Common myeloid progenitor, CD34-positive (primary cell): Measurements from ENCODE around the gene CEACAM8.

Experiments used
- CTCF ChIA-PET: fragments of 350-600 bp; sonication (Branson Sonifier 250); formaldehyde crosslinking; loops from one replicate; lab custom pipeline; 2021; ENCODE audit warnings: antibody characterized with exemption; lab: Charles Lee
- POLR2A ChIA-PET: fragments of 350-600 bp; sonication (Branson Sonifier 250); formaldehyde crosslinking; loops from one replicate; lab custom pipeline; 2021; ENCODE audit warnings: antibody characterized with exemption; lab: Charles Lee
- DNase-seq, 3 donors: peaks; one replicate each; pipeline versions ENCODE4 v3.0.0 to v3.0.0-alpha.2; 2013
- H3K27ac ChIP-seq, 2 experiments: 1 replicate in 1 of 2; 2 replicates in 1 of 2; pipeline ENCODE4 v1.7.0; 2013; ENCODE audit warnings: inconsistent platforms in 2 of 2, low read length in 2 of 2, mild to moderate bottlenecking in 2 of 2, low read depth in 1 of 2, moderate library complexity in 1 of 2; ENCODE audit not compliant: severe bottlenecking in 2 of 2, insufficient read depth in 1 of 2, poor library complexity in 1 of 2
- H3K27me3 ChIP-seq, 5 experiments: replicated peaks in 2 of 5; 1 replicate in 3 of 5; 2 replicates in 2 of 5; pipeline versions ENCODE4 v1.6.1 to v1.7.0; 2013; ENCODE audit warnings: low read length in 4 of 5, mild to moderate bottlenecking in 2 of 5, moderate library complexity in 2 of 5, inconsistent platforms in 1 of 5; ENCODE audit not compliant: insufficient read depth in 5 of 5, control insufficient read depth in 4 of 5
- H3K36me3 ChIP-seq, 4 experiments: 1 replicate in 2 of 4; 2 replicates in 2 of 4; pipeline versions ENCODE4 v1.6.1 to v1.7.0; 2013; ENCODE audit warnings: low read length in 3 of 4, control low read depth in 1 of 4, mild to moderate bottlenecking in 1 of 4; ENCODE audit not compliant: control insufficient read depth in 4 of 4, insufficient read depth in 4 of 4
- H3K4me1 ChIP-seq, 4 experiments: 1 replicate in 3 of 4; 2 replicates in 1 of 4; pipeline versions ENCODE4 v1.6.1 to v1.7.1; 2013; ENCODE audit warnings: low read length in 3 of 4, mild to moderate bottlenecking in 3 of 4, control low read depth in 1 of 4, inconsistent platforms in 1 of 4, moderate library complexity in 1 of 4; ENCODE audit not compliant: control insufficient read depth in 4 of 4, insufficient read depth in 4 of 4; ENCODE audit errors: control extremely low read depth in 1 of 4
- H3K4me3 ChIP-seq, 7 experiments: 1 replicate in 4 of 7; 2 replicates in 3 of 7; pipeline versions ENCODE4 v1.5.1 to v1.7.0; 2013; ENCODE audit warnings: mild to moderate bottlenecking in 7 of 7, low read length in 6 of 7, moderate library complexity in 6 of 7, inconsistent platforms in 2 of 7, low read depth in 2 of 7, control low read depth in 1 of 7; ENCODE audit not compliant: insufficient read depth in 4 of 7, control insufficient read depth in 1 of 7; ENCODE audit errors: extremely low read depth in 1 of 7
- H3K9me3 ChIP-seq, 5 experiments: 1 replicate in 4 of 5; 2 replicates in 1 of 5; pipeline versions ENCODE4 v1.6.1 to v1.7.1; 2013; ENCODE audit warnings: low read length in 4 of 5, mild to moderate bottlenecking in 2 of 5, inconsistent platforms in 1 of 5, low read depth in 1 of 5, moderate library complexity in 1 of 5; ENCODE audit not compliant: control insufficient read depth in 4 of 5, insufficient read depth in 2 of 5; ENCODE audit errors: control extremely low read depth in 1 of 5
- WGBS: methylation state at CpG from one replicate; pipeline ENCODE4 v1.1.5; 2013; ENCODE audit not compliant: insufficient coverage; 5-methylcytosine and 5-hydroxymethylcytosine counted together

Gene CEACAM8

GRCh38 chr19:42534391-42534790 is 60.3 kb downstream of the CEACAM8 start:
- H3K27ac ChIP-seq: no peak overlapping the region
- H3K27me3 ChIP-seq: no peaks in the 10 kb centered on the region
- H3K36me3 ChIP-seq: no peaks in the 10 kb centered on the region
- ChIA-PET POLR2A (no interaction called here), CTCF (interaction anchor here (1.2 to 1.6 kb wide), 2 partner anchors 94 to 101 kb away, joined by 3 read pairs; no protein-coding TSS in a partner anchor)
- H3K4me1 ChIP-seq: peaks cover 0 to 4% (median 0%) of the 10 kb centered on the region in 4 experiments
- H3K9me3 ChIP-seq: peaks cover 0 to 3% (median 0%) of the 10 kb centered on the region in 5 experiments
- no peak overlapping the region for H3K4me3 ChIP-seq
- DNase-seq: no peak

DNA sequence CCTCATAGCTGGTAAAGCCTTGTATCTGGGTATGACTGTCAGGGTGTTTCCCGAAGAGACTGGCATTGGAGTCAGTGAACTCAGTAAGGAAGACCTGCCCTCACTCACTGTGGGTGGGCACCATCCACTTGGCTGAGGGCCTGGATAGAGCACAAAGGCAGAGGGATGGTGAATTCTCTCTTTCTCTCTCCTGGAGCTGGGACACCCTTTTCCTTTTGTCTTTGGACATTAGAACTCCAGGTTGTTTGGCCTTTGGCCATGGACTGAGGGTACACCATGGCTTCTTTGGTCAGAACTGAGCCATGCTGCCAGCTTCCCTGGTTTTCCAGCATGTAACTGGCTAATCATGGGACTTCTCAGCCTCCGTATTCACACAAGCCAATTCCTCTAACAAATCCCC is 61.8 kb downstream of the CEACAM8 start:
- Histone ChIP-seq H3K36me3 (no peaks in the 10 kb centered on the region), H3K27ac (no peak overlapping the region), H3K4me3 (no peak overlapping the region), H3K9me3 (peaks cover 0 to 3% (median 0%) of the 10 kb centered on the region in 5 experiments), H3K27me3 (no peaks in the 10 kb centered on the region), H3K4me1 (peaks cover 4 to 14% (median 13%) of the 10 kb centered on the region in 4 experiments)
- DNase-seq: no peak
- 100% methylated on average over 1 of the region's 2 CpGs for WGBS
- CTCF ChIA-PET: interaction anchor here (1.2 kb wide), 1 partner anchor 64 kb away, joined by 3 read pairs; no protein-coding TSS in a partner anchor
- POLR2A ChIA-PET: no interaction called here

DNA sequence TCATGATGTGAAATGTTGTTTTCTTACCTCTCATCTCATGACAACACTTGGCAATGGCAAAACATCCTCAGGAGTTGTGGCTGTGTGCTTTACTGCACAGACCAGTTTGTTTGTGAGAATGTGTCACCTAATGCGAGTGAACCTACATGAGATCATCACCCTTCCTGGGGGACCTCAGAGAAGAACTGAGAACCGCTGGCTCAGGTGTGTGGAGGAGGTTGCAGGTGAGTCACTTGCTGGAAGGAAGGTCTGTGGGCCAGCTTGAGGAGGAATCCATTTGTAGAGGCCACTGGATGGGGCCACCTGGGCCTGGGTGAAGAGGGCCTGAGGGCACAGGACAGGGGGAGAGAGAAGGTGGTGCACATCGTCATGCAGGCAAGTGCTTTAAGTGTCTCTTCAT is 63.4 kb downstream of the CEACAM8 start:
- Histone ChIP-seq H3K36me3 (no peaks in the 10 kb centered on the region), H3K27me3 (no peaks in the 10 kb centered on the region), H3K27ac (no peak overlapping the region), H3K4me3 (no peak overlapping the region), H3K9me3 (no peaks in the 10 kb centered on the region), H3K4me1 (peaks cover 4 to 20% (median 15%) of the 10 kb centered on the region in 4 experiments)
- 100% methylated on average over 2 of the region's 3 CpGs for WGBS
- ChIA-PET CTCF (interaction anchor here (1.2 to 7.2 kb wide), 5 partner anchors 24 to 86 kb away, joined by 3 to 81 read pairs (median 4); no protein-coding TSS in a partner anchor), POLR2A (no interaction called here)
- no peak for DNase-seq
